Measurements from ENCODE around the gene CERS6.

DNA sequence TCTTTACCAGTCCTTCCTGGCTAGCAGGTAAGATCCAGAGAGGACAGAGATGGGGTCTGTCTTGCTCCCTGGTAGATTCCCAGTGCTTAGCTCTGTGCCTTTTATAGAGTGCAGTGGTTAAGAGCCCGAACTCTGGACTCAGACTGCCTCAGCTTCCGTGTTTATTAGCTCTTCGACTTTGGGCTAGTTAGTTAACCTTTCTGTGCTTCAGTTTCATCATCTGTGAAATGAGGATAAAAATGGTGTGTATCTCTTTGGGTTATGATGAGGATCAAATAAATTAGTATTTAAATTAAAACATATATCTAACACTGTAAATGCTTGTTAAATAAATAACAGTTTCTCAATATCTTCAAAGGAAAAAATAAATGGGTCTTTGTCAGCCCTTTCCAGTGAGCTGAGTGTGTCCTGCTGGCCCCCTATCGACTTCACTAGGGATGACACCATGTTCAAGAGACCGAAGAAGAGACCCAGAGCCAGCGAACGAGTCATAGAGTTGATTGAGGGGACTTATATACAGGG is 38.2 kb downstream of the CERS6 start:
- TF ChIP-seq POLR2AphosphoS5 (IDR thresholded peaks at IDR 0.05; ENCODE audit: borderline replicate concordance, low read depth, low read length) (no peak), EZH2 (IDR thresholded peaks at IDR 0.05) (no peak)

Data from SK-N-MC (cell line).